ENCODE data around the gene WWOX. TPM values are rescaled to one million over a fixed set of nuclear protein-coding genes. Genes with fewer than 3 reads are reported as not detected.

Gene WWOX
- total RNA-seq, 1 experiment from 2014 or later = 15.6 TPM

- Histone ChIP-seq H3K23ac (ENCODE audit: insufficient read length, low read depth, low read length) (no peak overlapping the region), H3K27ac (ENCODE audit: insufficient read length, low read depth, low read length) (no peak overlapping the region)
These were observed 723.6 kb downstream of the WWOX start for GRCh38 chr16:78823027-78823426.

More at GRCh38 chr16:78823027-78823426, 723.6 kb downstream of the WWOX start:
- Histone ChIP-seq H4K91ac (ENCODE audit: insufficient read length, low read depth, low read length) (no peak overlapping the region), H2BK120ac (ENCODE audit: low read depth, low read length, poor library complexity, severe bottlenecking) (no peak overlapping the region), H3K56ac (ENCODE audit: insufficient read length, low read depth, low read length) (no peak overlapping the region), H3K27me3 (ENCODE audit: insufficient read depth, low read length) (no peaks in the 10 kb centered on the region), H3K79me1 (ENCODE audit: insufficient read depth, low read depth, low read length, poor library complexity, severe bottlenecking) (no peaks in the 10 kb centered on the region), H4K20me1 (ENCODE audit: control insufficient read depth, insufficient read depth, insufficient read length) (no peaks in the 10 kb centered on the region), H3K9ac (ENCODE audit: extremely low read depth, insufficient read length, low read length) (no peak overlapping the region), H3K14ac (ENCODE audit: insufficient read depth, low read length) (no peak overlapping the region), H2AK5ac (ENCODE audit: insufficient read length, low read length) (no peak overlapping the region), H2AFZ (ENCODE audit: low read length) (no peak overlapping the region), H3K79me2 (ENCODE audit: insufficient read depth, low read length) (no peaks in the 10 kb centered on the region), H2BK5ac (ENCODE audit: insufficient read length, low read length) (no peak overlapping the region), H2BK15ac (ENCODE audit: low read depth, low read length) (no peak overlapping the region), H3K9me3 (ENCODE audit: control insufficient read depth, low read depth, low read length) (no peaks in the 10 kb centered on the region), H4K8ac (replicated peaks; ENCODE audit: insufficient read length, low read depth, low read length) (no peak overlapping the region), H3K4me2 (ENCODE audit: insufficient read depth, insufficient read length, low read length) (no peak overlapping the region), H2BK20ac (ENCODE audit: low read depth, low read length, poor library complexity, severe bottlenecking) (no peak overlapping the region), H2BK12ac (ENCODE audit: insufficient read length, low read depth, low read length) (no peak overlapping the region), H3K4ac (ENCODE audit: low read depth, low read length) (no peak overlapping the region), H3K18ac (ENCODE audit: insufficient read length, low read depth, low read length) (no peak overlapping the region), H3K4me1 (ENCODE audit: insufficient read depth, low read length) (no peaks in the 10 kb centered on the region; the same call in 1 of the 2 replicates), H3K23me2 (ENCODE audit: insufficient read length, low read depth, low read length, poor library complexity, severe bottlenecking) (no peaks in the 10 kb centered on the region), H4K5ac (ENCODE audit: insufficient read length, low read depth, low read length) (no peak overlapping the region), H3T11ph (ENCODE audit: low read length) (no peak overlapping the region)
- WGBS (ENCODE audit: extremely low coverage, insufficient read length, low lambda C conversion rate) = no CpG with 5 or more reads among the region's 6 CpGs
- Mint-ChIP-seq H3K4me3 (no peak overlapping the region), H3K9me3 (peaks cover 0 to 4% of the 10 kb centered on the region in 2 experiments; a peak in 2 of 5 replicates), H3K36me3 (ENCODE audit: insufficient read depth in 1 of 3, low read depth in 3 of 3) (peaks cover 0 to 6% (median 0%) of the 10 kb centered on the region in 3 experiments; a peak in 2 of 7 replicates), H3K27ac (peak overlapping the region in 1 of 3 experiments; percentile 68; a peak in 2 of 7 replicates), H3K4me1 (peaks cover 8% of the 10 kb centered on the region in 2 experiments; a peak in 3 of 4 replicates), H3K27me3 (ENCODE audit: low read depth) (no peaks in the 10 kb centered on the region)
- TF ChIP-seq CTCF (conservative IDR thresholded peaks at IDR 0.05) = no peak
- DNase-seq = no peak
